HG03135 (cell line): ENCODE measurements around the gene TTF1.

Experiments used
- ATAC-seq: cut with Tn5 transposase; IDR thresholded peaks from one replicate; pipeline ENCODE4 v1.9.1; 2021; ENCODE audit warnings: mild to moderate bottlenecking, moderate library complexity; ENCODE audit not compliant: unreplicated experiment

The TTF1 gene

GRCh38 chr9:132367613-132368313 lies 38.9 kb downstream of the TTF1 start:
- no peak for ATAC-seq

- no peak for ATAC-seq
These were observed 40.2 kb downstream of the TTF1 start for GRCh38 chr9:132366481-132366880.

- ATAC-seq = no peak
These were observed 40.7 kb downstream of the TTF1 start for GRCh38 chr9:132365986-132366385.

GRCh38 chr9:132364068-132364467 lies 42.6 kb downstream of the TTF1 start:
- ATAC-seq = no peak

GRCh38 chr9:132357764-132358163 lies 48.9 kb downstream of the TTF1 start:
- ATAC-seq = no peak

- no peak for ATAC-seq
These were observed 50.2 kb downstream of the TTF1 start for GRCh38 chr9:132356324-132356924.

GRCh38 chr9:132354637-132355355 lies 51.8 kb downstream of the TTF1 start, which contains the start of gene SETX:
Gene SETX, minus strand, starts transcription at chr9:132354986. Its CDS starts 5,558 bp downstream, at chr9:132349428.
- peak; percentile 84 for ATAC-seq

GRCh38 chr9:132351404-132352045 lies 55.1 kb downstream of the TTF1 start:
- no peak for ATAC-seq

GRCh38 chr9:132350861-132351315 lies 55.8 kb downstream of the TTF1 start:
- ATAC-seq = no peak

- ATAC-seq = no peak
These were observed 58.0 kb downstream of the TTF1 start for GRCh38 chr9:132348676-132349075.

- ATAC-seq = no peak
These were observed 60.5 kb downstream of the TTF1 start for GRCh38 chr9:132346177-132346576.

- no peak for ATAC-seq
These were observed 65.3 kb downstream of the TTF1 start for GRCh38 chr9:132341177-132341840.

GRCh38 chr9:132334364-132334763 lies 72.3 kb downstream of the TTF1 start:
- no peak for ATAC-seq

GRCh38 chr9:132333556-132333955 lies 73.1 kb downstream of the TTF1 start:
- no peak for ATAC-seq

- no peak for ATAC-seq
These were observed 78.1 kb downstream of the TTF1 start for GRCh38 chr9:132328580-132328979.

- ATAC-seq = no peak
These were observed 79.1 kb downstream of the TTF1 start for GRCh38 chr9:132327537-132327936.
